ENCODE results near the gene SCTR. TPM values are rescaled to one million over a fixed set of nuclear protein-coding genes. Genes with fewer than 3 reads are reported as not detected.

Gene SCTR
- total RNA-seq, 4 donors from 2014 or later = not detected

- no peak for TF ChIP-seq POLR2A (IDR thresholded peaks at IDR 0.05)
- TF ChIP-seq, protein P1, sequence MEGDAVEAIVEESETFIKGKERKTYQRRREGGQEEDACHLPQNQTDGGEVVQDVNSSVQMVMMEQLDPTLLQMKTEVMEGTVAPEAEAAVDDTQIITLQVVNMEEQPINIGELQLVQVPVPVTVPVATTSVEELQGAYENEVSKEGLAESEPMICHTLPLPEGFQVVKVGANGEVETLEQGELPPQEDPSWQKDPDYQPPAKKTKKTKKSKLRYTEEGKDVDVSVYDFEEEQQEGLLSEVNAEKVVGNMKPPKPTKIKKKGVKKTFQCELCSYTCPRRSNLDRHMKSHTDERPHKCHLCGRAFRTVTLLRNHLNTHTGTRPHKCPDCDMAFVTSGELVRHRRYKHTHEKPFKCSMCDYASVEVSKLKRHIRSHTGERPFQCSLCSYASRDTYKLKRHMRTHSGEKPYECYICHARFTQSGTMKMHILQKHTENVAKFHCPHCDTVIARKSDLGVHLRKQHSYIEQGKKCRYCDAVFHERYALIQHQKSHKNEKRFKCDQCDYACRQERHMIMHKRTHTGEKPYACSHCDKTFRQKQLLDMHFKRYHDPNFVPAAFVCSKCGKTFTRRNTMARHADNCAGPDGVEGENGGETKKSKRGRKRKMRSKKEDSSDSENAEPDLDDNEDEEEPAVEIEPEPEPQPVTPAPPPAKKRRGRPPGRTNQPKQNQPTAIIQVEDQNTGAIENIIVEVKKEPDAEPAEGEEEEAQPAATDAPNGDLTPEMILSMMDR (IDR thresholded peaks at IDR 0.05) = no peak
- H3K36me3 ChIP-seq = no peaks in the 10 kb centered on the region
- DNase-seq = no peak
- peaks cover 0 to 20% (median 0%) of the 10 kb centered on the region in 4 donors for H3K27me3 ChIP-seq
- H3K4me1 ChIP-seq = peaks cover 27 to 75% (median 37%) of the 10 kb centered on the region in 3 donors
- WGBS, 2 donors = 84 to 85% methylated on average over 7 of the region's 7 CpGs
- intact Hi-C loops (cut with DNase I) = no loop called here
- H3K9me3 ChIP-seq = no peaks in the 10 kb centered on the region
- no peak overlapping the region for H3K4me3 ChIP-seq
- peak overlapping the region in 2 of 4 donors; percentile 55 for H3K27ac ChIP-seq
Measured at GRCh38 chr2:119428488-119429224, 95.6 kb downstream of the SCTR start.

DNA sequence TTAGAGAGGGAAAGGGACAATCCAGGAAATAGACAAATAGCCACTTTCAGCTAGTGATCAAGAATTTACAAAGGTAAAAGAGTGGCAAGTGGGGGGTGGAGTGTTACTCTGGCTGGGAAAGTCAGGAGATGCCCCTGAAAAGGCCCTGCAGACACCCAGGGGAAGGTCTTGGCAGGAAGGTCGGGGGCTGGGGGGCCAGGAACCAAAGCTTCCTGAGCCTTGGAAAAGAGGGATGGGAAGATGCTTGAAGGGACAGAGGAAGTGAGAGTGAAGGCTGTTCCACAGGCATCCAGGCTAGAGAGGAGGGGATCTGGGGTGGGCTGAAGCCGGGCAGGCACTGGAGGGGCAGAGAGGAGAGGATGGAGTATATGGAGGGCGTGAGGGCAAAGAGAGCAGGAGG, 96.5 kb downstream of the SCTR start:
- H3K4me3 ChIP-seq = no peak overlapping the region
- no peak overlapping the region for H3K27ac ChIP-seq
- WGBS, 2 donors = 87% methylated on average over 3 of the region's 3 CpGs
- TF ChIP-seq, protein P1 (IDR thresholded peaks at IDR 0.05) = no peak
- no peak for TF ChIP-seq POLR2A (IDR thresholded peaks at IDR 0.05)
- H3K27me3 ChIP-seq = peaks cover 0 to 14% (median 0%) of the 10 kb centered on the region in 4 donors
- no peaks in the 10 kb centered on the region for H3K36me3 ChIP-seq
- intact Hi-C loops (cut with DNase I) = no loop called here
- H3K9me3 ChIP-seq = no peaks in the 10 kb centered on the region
- DNase-seq = no peak
- H3K4me1 ChIP-seq = peaks cover 23 to 66% (median 33%) of the 10 kb centered on the region in 3 donors

- no peak for TF ChIP-seq POLR2A (IDR thresholded peaks at IDR 0.05)
- TF ChIP-seq, protein P1 (IDR thresholded peaks at IDR 0.05) = no peak
- Histone ChIP-seq H3K36me3 (no peaks in the 10 kb centered on the region), H3K27me3 (peaks cover 0 to 5% (median 0%) of the 10 kb centered on the region in 4 donors), H3K9me3 (no peaks in the 10 kb centered on the region), H3K4me1 (peaks cover 18 to 57% (median 25%) of the 10 kb centered on the region in 3 donors), H3K27ac (peak overlapping the region in 1 of 4 donors; percentile 44), H3K4me3 (no peak overlapping the region)
- 31 to 67% methylated on average over 10 to 12 of the region's 12 CpGs for WGBS, 2 donors
- intact Hi-C loops (cut with DNase I) = no loop called here
- DNase-seq = no peak
Measured at GRCh38 chr2:119426801-119427395, 97.4 kb downstream of the SCTR start.

DNA sequence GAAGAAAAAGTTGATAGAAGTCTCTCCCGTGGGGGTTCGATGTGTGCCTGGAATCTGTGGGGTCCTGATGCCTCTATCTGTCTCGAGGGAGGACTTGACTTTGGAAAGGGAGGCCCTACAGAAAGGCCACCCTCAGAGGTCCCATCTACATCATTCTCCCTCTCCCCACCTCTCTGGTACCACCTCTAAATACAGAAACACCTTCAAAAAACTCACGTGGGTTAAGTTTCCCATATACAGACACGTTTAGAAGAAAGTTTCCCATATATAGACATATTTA, 97.9 kb downstream of the SCTR start:
- WGBS, 2 donors = 54 to 70% methylated on average over 5 of the region's 5 CpGs
- intact Hi-C loops (cut with DNase I) = no loop called here
- no peak for DNase-seq
- Histone ChIP-seq H3K4me1 (peaks cover 18 to 52% (median 24%) of the 10 kb centered on the region in 3 donors), H3K4me3 (no peak overlapping the region), H3K27me3 (no peaks in the 10 kb centered on the region), H3K9me3 (peaks cover 0 to 2% (median 0%) of the 10 kb centered on the region in 3 donors), H3K36me3 (no peaks in the 10 kb centered on the region), H3K27ac (no peak overlapping the region)
- TF ChIP-seq, protein P1 (IDR thresholded peaks at IDR 0.05) = no peak
- no peak for TF ChIP-seq POLR2A (IDR thresholded peaks at IDR 0.05)

GRCh38 chr2:119425620-119426395, 98.5 kb downstream of the SCTR start:
- H3K27me3 ChIP-seq = no peaks in the 10 kb centered on the region
- no peak for TF ChIP-seq POLR2A (IDR thresholded peaks at IDR 0.05)
- TF ChIP-seq, protein P1 (IDR thresholded peaks at IDR 0.05) = no peak
- no peak for DNase-seq
- 64 to 73% methylated on average over 5 of the region's 7 CpGs for WGBS, 2 donors
- intact Hi-C loops (cut with DNase I) = no loop called here
- peaks cover 18 to 46% (median 24%) of the 10 kb centered on the region in 3 donors for H3K4me1 ChIP-seq
- peaks cover 0 to 4% (median 0%) of the 10 kb centered on the region in 3 donors for H3K9me3 ChIP-seq
- H3K27ac ChIP-seq = no peak overlapping the region
- H3K36me3 ChIP-seq = no peaks in the 10 kb centered on the region
- H3K4me3 ChIP-seq = no peak overlapping the region
